Cardiac muscle cell (in vitro differentiated cells and primary cell): ENCODE results near the gene EZH2. TPM values are rescaled to one million over a fixed set of nuclear protein-coding genes. Genes with fewer than 3 reads are reported as not detected.

ENCODE experiments used
- DNase-seq, 2 donors: peaks; one replicate each; pipeline versions ENCODE4 v3.0.0 to v3.0.0-alpha.2; 2010 to 2017; ENCODE audit warnings: low read depth in 1 of 2, low spot score in 1 of 2
- H3K27ac ChIP-seq: fragments of 200-600 bp; sonication (generic); 2 replicates; pipeline ENCODE4 v1.5.1; 2016
- H3K27me3 ChIP-seq: fragments of 200-600 bp; sonication (generic); 2 replicates; pipeline ENCODE4 v1.6.0; 2016; ENCODE audit warnings: control low read depth
- H3K36me3 ChIP-seq: fragments of 200-600 bp; sonication (generic); 2 replicates; pipeline ENCODE4 v1.5.1; 2016; ENCODE audit warnings: control low read depth
- H3K4me1 ChIP-seq: fragments of 200-600 bp; sonication (generic); 2 replicates; pipeline ENCODE4 v1.8.1; 2017; ENCODE audit warnings: low read depth, mild to moderate bottlenecking, mixed run types
- H3K4me3 ChIP-seq: fragments of 200-600 bp; sonication (generic); 2 replicates; pipeline ENCODE4 v1.5.1; 2016; ENCODE audit warnings: mild to moderate bottlenecking
- H3K9me3 ChIP-seq: fragments of 200-600 bp; sonication (generic); 2 replicates; pipeline ENCODE4 v1.5.1; 2017; ENCODE audit warnings: low read depth, mild to moderate bottlenecking, control low read depth
- CTCF ChIP-seq: IDR thresholded peaks from 2 replicates; pipeline ENCODE4 v1.5.1; 2012; ENCODE audit warnings: low read depth, mild to moderate bottlenecking, low read length
- polyA plus RNA-seq: library from polyadenylated mRNA; unstranded; fragments of >200 nt; fragmentation: Nextera tagmentation; extraction: Ambion mirVana; gene quantifications from 2 replicates; pipeline ENCODE4 v1.2.1, GENCODE V29; 2016
- total RNA-seq: library from RNA; depleted of rRNA; stranded (reverse); fragments of >200 nt; gene quantifications from 2 replicates; pipeline ENCODE4 v1.2.3, GENCODE V29; 2016

Gene EZH2
- total and polyA plus RNA-seq, 2 experiments from 2014 or later: 18.7 to 28.4 TPM

- Histone ChIP-seq H3K4me3 (no peak overlapping the region), H3K9me3 (no peaks in the 10 kb centered on the region), H3K27me3 (no peaks in the 10 kb centered on the region), H3K4me1 (no peaks in the 10 kb centered on the region), H3K36me3 (peaks cover 33% of the 10 kb centered on the region), H3K27ac (peak overlapping the region; percentile 39)
- no peak for TF ChIP-seq CTCF
- DNase-seq: no peak
Measured at GRCh38 chr7:148803094-148803493, 81.0 kb downstream of the EZH2 start.

- TF ChIP-seq CTCF: no peak
- no peaks in the 10 kb centered on the region for H3K9me3 ChIP-seq
- no peak overlapping the region for H3K27ac ChIP-seq
- H3K4me1 ChIP-seq: peaks cover 4% of the 10 kb centered on the region
- peaks cover 36% of the 10 kb centered on the region for H3K36me3 ChIP-seq
- DNase-seq: no peak
- no peaks in the 10 kb centered on the region for H3K27me3 ChIP-seq
- H3K4me3 ChIP-seq: no peak overlapping the region
Measured at GRCh38 chr7:148802101-148802493, 82.0 kb downstream of the EZH2 start.

GRCh38 chr7:148800677-148801076 lies 83.4 kb downstream of the EZH2 start:
- H3K27ac ChIP-seq: no peak overlapping the region
- H3K27me3 ChIP-seq: no peaks in the 10 kb centered on the region
- no peak overlapping the region for H3K4me3 ChIP-seq
- peaks cover 16% of the 10 kb centered on the region for H3K4me1 ChIP-seq
- peaks cover 36% of the 10 kb centered on the region for H3K36me3 ChIP-seq
- no peak for TF ChIP-seq CTCF
- DNase-seq: no peak
- no peaks in the 10 kb centered on the region for H3K9me3 ChIP-seq

- Histone ChIP-seq H3K36me3 (peaks cover 36% of the 10 kb centered on the region), H3K27ac (peak overlapping the region; percentile 52), H3K27me3 (no peaks in the 10 kb centered on the region), H3K9me3 (no peaks in the 10 kb centered on the region), H3K4me1 (peaks cover 16% of the 10 kb centered on the region), H3K4me3 (no peak overlapping the region)
- no peak for DNase-seq
- no peak for TF ChIP-seq CTCF
Measured at GRCh38 chr7:148799893-148800555, 84.1 kb downstream of the EZH2 start.

- Histone ChIP-seq H3K4me1 (peaks cover 16% of the 10 kb centered on the region), H3K9me3 (no peaks in the 10 kb centered on the region), H3K27ac (peak overlapping the region; percentile 69), H3K27me3 (no peaks in the 10 kb centered on the region), H3K36me3 (peaks cover 62% of the 10 kb centered on the region), H3K4me3 (no peak overlapping the region)
- DNase-seq: peak in 1 of 2 donors; percentile 75
- TF ChIP-seq CTCF: no peak
Measured at GRCh38 chr7:148796841-148797240, 87.2 kb downstream of the EZH2 start.
